Upper lobe of left lung (tissue), 6 donors: ENCODE measurements around the gene SLC35G3. TPM values are rescaled to one million over a fixed set of nuclear protein-coding genes. Genes with fewer than 3 reads are reported as not detected.

Experiments
- ATAC-seq, 2 donors: fragments of 200-7000 bp; cut with Tn5 transposase; one replicate each; pipeline ENCODE4 v1.9.1; 2022; ENCODE audit warnings: mild to moderate bottlenecking in 2 of 2, moderate library complexity in 2 of 2; ENCODE audit not compliant: low FRiP score in 2 of 2
- DNase-seq, 2 donors: peaks; one replicate each; pipeline ENCODE4 v3.0.0-alpha.2; 2019 to 2020
- H3K27ac ChIP-seq, 4 donors: fragments of 200-600 bp; sonication (generic); one replicate each; pipeline ENCODE4 v1.5.1; 2016 to 2019
- H3K27me3 ChIP-seq, 4 donors: fragments of 200-600 bp; sonication (generic); one replicate each; pipeline ENCODE4 v1.5.1; 2017 to 2019
- H3K36me3 ChIP-seq, 4 donors: fragments of 200-600 bp; sonication (generic); one replicate each; pipeline ENCODE4 v1.5.1; 2016 to 2019
- H3K4me1 ChIP-seq, 4 donors: fragments of 200-600 bp; sonication (generic); one replicate each; pipeline ENCODE4 v1.5.1; 2018 to 2019
- H3K4me3 ChIP-seq, 4 donors: fragments of 200-600 bp; sonication (generic); one replicate each; pipeline ENCODE4 v1.5.1; 2017 to 2019; ENCODE audit warnings: mild to moderate bottlenecking in 2 of 4, moderate library complexity in 1 of 4
- H3K9me3 ChIP-seq, 4 donors: fragments of 200-600 bp; sonication (generic); one replicate each; pipeline ENCODE4 v1.5.1; 2018 to 2019
- CTCF ChIP-seq, 6 experiments: fragments of 450-650 bp in 4 of 6; fragments of 200-600 bp in 2 of 6; sonication (generic) in 2 of 6; IDR thresholded peaks; one replicate each; pipeline ENCODE4 v1.5.1; 2016 to 2019; ENCODE audit warnings: antibody characterized with exemption in 6 of 6
- EP300 ChIP-seq, 4 donors: sonication (generic); formaldehyde crosslinking; IDR thresholded peaks; one replicate each; pipeline ENCODE4 v1.5.1; 2017; ENCODE audit warnings: antibody characterized with exemption in 4 of 4, control low read depth in 2 of 4
- POLR2A ChIP-seq, 4 donors: fragments of 450-650 bp; IDR thresholded peaks; one replicate each; pipeline ENCODE4 v1.5.1; 2016 to 2017; ENCODE audit warnings: antibody characterized with exemption in 4 of 4, mild to moderate bottlenecking in 2 of 4
- POLR2AphosphoS5 ChIP-seq, 2 donors: sonication (generic); formaldehyde crosslinking; IDR thresholded peaks; one replicate each; pipeline ENCODE4 v1.5.1; 2017; ENCODE audit warnings: antibody characterized with exemption in 2 of 2
- WGBS, 2 donors: methylation state at CpG; one replicate each; pipeline ENCODE4 v1.1.5; 2017 to 2018; 5-methylcytosine and 5-hydroxymethylcytosine counted together
- total RNA-seq, 6 donors: library from RNA; depleted of rRNA in 4 of 6; stranded (reverse); fragments of >200 nt in 4 of 6; gene quantifications; one replicate each; pipeline versions ENCODE4 v1.1.0 to v1.2.1, GENCODE V29; 2016 to 2021
- donor health status: DM: no; HTN: no; CAD: no; lungs with moderate emphysema.
- donor health status: DM: no; HTN: yes; CAD: no; lungs with severe emphysema.

The SLC35G3 gene
- total RNA-seq, 6 donors from 2014 or later: not detected

- WGBS, 2 donors: 73 to 83% methylated on average over 8 of the region's 8 CpGs
- no peak for ATAC-seq
- TF ChIP-seq EP300 (IDR thresholded peaks at IDR 0.05) (no peak), POLR2AphosphoS5 (IDR thresholded peaks at IDR 0.05) (no peak), CTCF (IDR thresholded peaks at IDR 0.05) (no peak), POLR2A (IDR thresholded peaks at IDR 0.05) (no peak)
These were observed 1.5 kb downstream of the SLC35G3 start for GRCh38 chr17:35192708-35193107.

GRCh38 chr17:35191001-35191695 lies 3.0 kb downstream of the SLC35G3 start:
- TF ChIP-seq CTCF (IDR thresholded peaks at IDR 0.05) (no peak), POLR2AphosphoS5 (IDR thresholded peaks at IDR 0.05) (no peak), POLR2A (IDR thresholded peaks at IDR 0.05) (no peak), EP300 (IDR thresholded peaks at IDR 0.05) (no peak)
- Histone ChIP-seq H3K4me1 (peaks cover 0 to 4% (median 0%) of the 10 kb centered on the region in 4 donors), H3K27ac (no peak overlapping the region), H3K36me3 (no peaks in the 10 kb centered on the region), H3K9me3 (peaks cover 0 to 4% (median 0%) of the 10 kb centered on the region in 4 donors), H3K4me3 (no peak overlapping the region), H3K27me3 (no peaks in the 10 kb centered on the region)
- WGBS, 2 donors: 73 to 76% methylated on average over 11 of the region's 11 CpGs
- DNase-seq: no peak
- no peak for ATAC-seq

More at GRCh38 chr17:35192708-35193107, 1.5 kb downstream of the SLC35G3 start:
- H3K4me3 ChIP-seq: no peak overlapping the region
- H3K4me1 ChIP-seq: peaks cover 0 to 4% (median 0%) of the 10 kb centered on the region in 4 donors
- no peaks in the 10 kb centered on the region for H3K27me3 ChIP-seq
- H3K9me3 ChIP-seq: peaks cover 0 to 4% (median 0%) of the 10 kb centered on the region in 4 donors
- peak in 1 of 2 donors; percentile 28 for DNase-seq
- H3K27ac ChIP-seq: no peak overlapping the region
- H3K36me3 ChIP-seq: no peaks in the 10 kb centered on the region

GRCh38 chr17:35189291-35189690 lies 4.9 kb downstream of the SLC35G3 start:
- ATAC-seq: peak in 1 of 2 donors; percentile 55

GRCh38 chr17:35188111-35188510 lies 6.1 kb downstream of the SLC35G3 start:
- no peaks in the 10 kb centered on the region for H3K9me3 ChIP-seq
- no peaks in the 10 kb centered on the region for H3K36me3 ChIP-seq
- WGBS, 2 donors: 35 to 52% methylated on average over 2 of the region's 2 CpGs
- TF ChIP-seq CTCF (IDR thresholded peaks at IDR 0.05) (no peak), EP300 (IDR thresholded peaks at IDR 0.05) (no peak)
- H3K4me3 ChIP-seq: no peak overlapping the region
- no peak overlapping the region for H3K27ac ChIP-seq
- ATAC-seq (peak in 1 of 2 donors; percentile 30), DNase-seq (no peak)
- H3K27me3 ChIP-seq: no peaks in the 10 kb centered on the region
- H3K4me1 ChIP-seq: peaks cover 0 to 4% (median 0%) of the 10 kb centered on the region in 4 donors

More at GRCh38 chr17:35189291-35189690, 4.9 kb downstream of the SLC35G3 start:
- WGBS, 2 donors: 65 to 73% methylated on average over 3 of the region's 3 CpGs
- Histone ChIP-seq H3K36me3 (no peaks in the 10 kb centered on the region), H3K4me1 (peaks cover 0 to 4% (median 0%) of the 10 kb centered on the region in 4 donors), H3K9me3 (no peaks in the 10 kb centered on the region), H3K27ac (no peak overlapping the region), H3K27me3 (no peaks in the 10 kb centered on the region), H3K4me3 (no peak overlapping the region)
- no peak for DNase-seq
- TF ChIP-seq POLR2AphosphoS5 (IDR thresholded peaks at IDR 0.05) (no peak), POLR2A (IDR thresholded peaks at IDR 0.05) (no peak), EP300 (IDR thresholded peaks at IDR 0.05) (no peak), CTCF (IDR thresholded peaks at IDR 0.05) (no peak)

GRCh38 chr17:35187481-35187880 lies 6.7 kb downstream of the SLC35G3 start:
- Histone ChIP-seq H3K9me3 (no peaks in the 10 kb centered on the region), H3K4me3 (no peak overlapping the region), H3K27ac (no peak overlapping the region), H3K27me3 (no peaks in the 10 kb centered on the region), H3K36me3 (no peaks in the 10 kb centered on the region), H3K4me1 (peaks cover 0 to 4% (median 0%) of the 10 kb centered on the region in 4 donors)
- 86 to 92% methylated on average over 2 of the region's 2 CpGs for WGBS, 2 donors
- ATAC-seq (no peak), DNase-seq (no peak)
- no peak for TF ChIP-seq CTCF (IDR thresholded peaks at IDR 0.05)
- TF ChIP-seq POLR2AphosphoS5 (IDR thresholded peaks at IDR 0.05): no peak
- TF ChIP-seq EP300 (IDR thresholded peaks at IDR 0.05): no peak
- no peak for TF ChIP-seq POLR2A (IDR thresholded peaks at IDR 0.05)
